Parathyroid adenoma (tissue), 2 donors: ENCODE results near the gene KIF13A.

Source experiments
- H2AFZ ChIP-seq: fragments of 300-600 bp; sonication (generic); one replicate; pipeline ENCODE4 v1.7.0; 2017; ENCODE audit warnings: antibody characterized with exemption, mild to moderate bottlenecking
- H3K27ac ChIP-seq: fragments of 300-600 bp; sonication (generic); one replicate; pipeline ENCODE4 v1.7.0; 2017
- H3K27me3 ChIP-seq: fragments of 300-600 bp; sonication (generic); one replicate; pipeline ENCODE4 v1.7.0; 2017; ENCODE audit warnings: low read length; ENCODE audit not compliant: control insufficient read depth, insufficient read depth
- H3K36me3 ChIP-seq: fragments of 300-600 bp; sonication (generic); one replicate; pipeline ENCODE4 v1.7.0; 2017; ENCODE audit warnings: low read length; ENCODE audit not compliant: control insufficient read depth, insufficient read depth
- H3K4me1 ChIP-seq: fragments of 300-600 bp; sonication (generic); one replicate; pipeline ENCODE4 v1.7.0; 2017; ENCODE audit warnings: control low read depth
- H3K4me2 ChIP-seq: fragments of 300-600 bp; sonication (generic); one replicate; pipeline ENCODE4 v1.7.0; 2017; ENCODE audit warnings: low read length
- H3K4me3 ChIP-seq: fragments of 300-600 bp; sonication (generic); one replicate; pipeline ENCODE4 v1.7.0; 2017; ENCODE audit warnings: low read depth, low read length
- H3K79me2 ChIP-seq: fragments of 300-600 bp; sonication (generic); one replicate; pipeline ENCODE4 v1.7.0; 2017; ENCODE audit warnings: control low read depth
- H3K9ac ChIP-seq: fragments of 300-600 bp; sonication (generic); one replicate; pipeline ENCODE4 v1.7.0; 2017; ENCODE audit warnings: mild to moderate bottlenecking
- H3K9me3 ChIP-seq: fragments of 300-600 bp; sonication (generic); one replicate; pipeline ENCODE4 v1.7.0; 2017; ENCODE audit warnings: low read length; ENCODE audit not compliant: control insufficient read depth
- CTCF ChIP-seq: fragments of 300-600 bp; sonication (generic); IDR thresholded peaks from one replicate; pipeline ENCODE4 v1.7.0; 2017; ENCODE audit warnings: antibody characterized with exemption, mild to moderate bottlenecking
- donor health status: primary hyperparathyroidism.

Gene KIF13A

DNA sequence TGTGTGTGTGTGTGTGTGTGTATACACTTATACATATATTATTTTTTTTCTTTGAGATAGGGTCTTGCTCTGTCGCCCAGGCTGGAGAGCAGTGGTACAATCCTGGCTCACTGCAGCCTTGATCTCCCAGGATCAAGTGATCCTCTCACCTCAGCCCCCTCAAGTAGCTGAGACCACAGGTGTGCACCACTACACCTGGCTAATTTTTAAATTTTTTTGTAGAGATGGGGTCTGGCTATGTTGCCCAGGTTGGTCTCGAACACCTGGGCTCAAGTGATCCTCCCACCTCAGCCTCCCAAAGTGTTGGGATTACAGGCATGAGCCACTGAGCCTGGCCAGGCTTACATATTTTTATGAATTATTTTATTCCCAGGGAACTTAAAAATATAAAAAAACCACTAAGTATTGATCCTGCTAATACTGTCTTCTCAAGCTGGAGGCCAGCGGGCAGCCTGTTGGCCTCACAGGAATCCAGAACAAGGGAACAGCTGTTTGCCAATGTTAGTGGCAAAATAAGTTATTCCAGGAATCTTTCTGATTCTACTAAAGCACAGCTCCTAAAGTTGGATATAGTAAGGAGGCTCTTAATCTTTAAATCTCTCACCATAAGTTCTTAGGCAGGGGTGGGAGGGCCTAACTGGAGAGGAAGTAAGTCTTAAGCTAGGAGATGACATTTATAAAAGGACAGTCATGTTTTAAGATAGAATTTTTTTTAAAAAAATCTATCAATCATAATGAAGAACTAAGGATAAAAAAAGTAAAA, 145.2 kb downstream of the KIF13A start:
- no peak overlapping the region for H3K4me2 ChIP-seq
- H3K27me3 ChIP-seq, result no peaks in the 10 kb centered on the region
- no peaks in the 10 kb centered on the region for H3K79me2 ChIP-seq
- no peak overlapping the region for H3K27ac ChIP-seq
- no peak for TF ChIP-seq CTCF
- no peak overlapping the region for H3K4me3 ChIP-seq
- H3K36me3 ChIP-seq, result no peaks in the 10 kb centered on the region
- no peak overlapping the region for H2AFZ ChIP-seq
- no peaks in the 10 kb centered on the region for H3K4me1 ChIP-seq
- no peak overlapping the region for H3K9ac ChIP-seq
- H3K9me3 ChIP-seq, result no peaks in the 10 kb centered on the region

DNA sequence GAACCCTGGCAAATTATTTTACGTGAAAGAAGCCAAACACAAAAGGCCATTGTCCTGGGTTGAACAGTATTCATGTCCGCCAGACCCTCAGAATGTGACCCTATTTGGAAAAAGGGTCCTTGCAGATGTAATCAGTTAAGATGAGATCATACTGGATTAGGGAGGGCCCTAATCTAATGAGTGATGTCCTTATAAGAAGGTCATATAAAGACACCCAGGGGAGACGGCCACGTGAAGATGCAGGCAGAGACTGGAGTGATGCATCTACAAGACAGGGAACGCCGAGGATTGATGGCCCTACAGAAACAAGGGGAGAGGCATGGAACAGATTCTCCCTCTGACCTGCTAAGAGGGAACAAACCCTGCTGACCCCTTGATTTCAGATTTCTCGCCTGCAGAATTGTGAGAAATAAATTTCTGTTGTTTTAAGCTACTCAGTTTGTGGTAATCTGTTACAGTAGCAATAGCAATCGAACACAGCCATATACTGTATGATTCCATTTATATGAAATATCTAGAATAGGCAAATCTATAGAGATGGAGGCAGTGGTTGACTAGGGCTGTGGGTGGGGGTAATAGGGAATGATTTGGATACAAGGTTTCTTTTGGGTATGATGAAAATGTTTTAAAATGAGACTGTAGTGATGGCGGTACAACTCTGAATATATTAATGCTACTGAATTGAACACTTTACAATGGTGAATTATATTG, 147.8 kb downstream of the KIF13A start:
- H3K9me3 ChIP-seq, result no peaks in the 10 kb centered on the region
- H2AFZ ChIP-seq, result no peak overlapping the region
- H3K36me3 ChIP-seq, result no peaks in the 10 kb centered on the region
- H3K4me2 ChIP-seq, result no peak overlapping the region
- no peaks in the 10 kb centered on the region for H3K79me2 ChIP-seq
- no peaks in the 10 kb centered on the region for H3K4me1 ChIP-seq
- H3K9ac ChIP-seq, result no peak overlapping the region
- no peaks in the 10 kb centered on the region for H3K27me3 ChIP-seq
- no peak overlapping the region for H3K27ac ChIP-seq
- no peak for TF ChIP-seq CTCF
- H3K4me3 ChIP-seq, result no peak overlapping the region

GRCh38 chr6:17836293-17836692, 151.1 kb downstream of the KIF13A start:
- H3K27me3 ChIP-seq, result no peaks in the 10 kb centered on the region
- H3K36me3 ChIP-seq, result no peaks in the 10 kb centered on the region
- H3K4me1 ChIP-seq, result no peaks in the 10 kb centered on the region
- TF ChIP-seq CTCF, result no peak
- no peaks in the 10 kb centered on the region for H3K9me3 ChIP-seq
- no peak overlapping the region for H2AFZ ChIP-seq
- no peak overlapping the region for H3K4me2 ChIP-seq
- H3K4me3 ChIP-seq, result no peak overlapping the region
- no peak overlapping the region for H3K27ac ChIP-seq
- no peaks in the 10 kb centered on the region for H3K79me2 ChIP-seq
- H3K9ac ChIP-seq, result no peak overlapping the region

DNA sequence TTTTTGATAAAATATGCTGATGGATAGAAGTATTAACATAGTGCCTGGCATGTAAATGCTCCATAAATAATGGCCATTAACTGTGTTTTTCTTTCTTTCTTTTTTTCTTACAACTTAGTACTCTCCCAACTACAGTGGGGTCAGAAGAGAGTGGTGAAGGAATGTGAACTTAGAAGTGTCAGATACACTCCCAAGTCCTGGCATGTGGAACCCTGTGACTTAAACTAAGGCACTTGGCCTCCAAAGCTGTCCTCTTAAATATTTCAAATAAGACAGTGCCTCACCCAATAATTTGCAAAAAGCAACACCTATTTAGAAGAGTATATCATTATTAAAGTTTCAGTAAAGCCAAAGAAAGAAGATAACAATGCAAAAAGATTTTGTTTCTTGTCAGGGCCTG, 151.7 kb downstream of the KIF13A start:
- no peak overlapping the region for H3K9ac ChIP-seq
- H2AFZ ChIP-seq, result no peak overlapping the region
- no peak overlapping the region for H3K27ac ChIP-seq
- H3K4me3 ChIP-seq, result no peak overlapping the region
- no peaks in the 10 kb centered on the region for H3K4me1 ChIP-seq
- H3K4me2 ChIP-seq, result no peak overlapping the region
- TF ChIP-seq CTCF, result no peak
- no peaks in the 10 kb centered on the region for H3K27me3 ChIP-seq
- H3K79me2 ChIP-seq, result no peaks in the 10 kb centered on the region
- no peaks in the 10 kb centered on the region for H3K36me3 ChIP-seq
- no peaks in the 10 kb centered on the region for H3K9me3 ChIP-seq
